Activated naive CD8-positive, alpha-beta T cell treated with anti-CD3 and anti-CD28 coated beads, Interleukin-2, amount 10 ng/mL, durations not matched to agents 7 days and 5 days (primary cell): ENCODE results near the gene CFAP77. TPM values are rescaled to one million over a fixed set of nuclear protein-coding genes. Genes with fewer than 3 reads are reported as not detected.

Experiments
- ATAC-seq: fragments of 150-1000 bp; cut with Tn5 transposase; one replicate; pipeline ENCODE4 v1.10.0; 2021; ENCODE audit warnings: low read depth, moderate library complexity
- POLR2A ChIA-PET: fragments of 350-600 bp; sonication (Branson Sonifier 250); formaldehyde crosslinking; loops from one replicate; lab custom pipeline; 2021; ENCODE audit warnings: antibody characterized with exemption; lab: Charles Lee
- DNase-seq: peaks from one replicate; pipeline ENCODE4 v3.0.0; 2021
- H3K27ac Mint-ChIP-seq: one replicate; pipeline ENCODE4 v1.8.0; 2022; ENCODE audit warnings: mild to moderate bottlenecking, mixed read lengths
- H3K27me3 Mint-ChIP-seq: one replicate; pipeline ENCODE4 v1.8.0; 2022; ENCODE audit warnings: mild to moderate bottlenecking, moderate library complexity, mixed read lengths
- H3K36me3 Mint-ChIP-seq: one replicate; pipeline ENCODE4 v1.8.0; 2021; ENCODE audit warnings: mild to moderate bottlenecking, mixed read lengths
- H3K4me1 Mint-ChIP-seq: one replicate; pipeline ENCODE4 v1.8.0; 2021; ENCODE audit warnings: mixed read lengths
- H3K4me3 Mint-ChIP-seq: one replicate; pipeline ENCODE4 v1.8.0; 2022; ENCODE audit warnings: mild to moderate bottlenecking, moderate library complexity, mixed read lengths
- H3K9me3 Mint-ChIP-seq: one replicate; pipeline ENCODE4 v1.8.0; 2021; ENCODE audit warnings: mixed read lengths
- total RNA-seq, 2 experiments: library from RNA; stranded (reverse); gene quantifications; one replicate each; pipeline ENCODE4 v1.2.3, GENCODE V29; 2021

The CFAP77 gene
- total RNA-seq, 2 experiments from 2014 or later, result not detected

- ATAC-seq (no peak), DNase-seq (no peak)
- H3K27ac Mint-ChIP-seq, result no peak overlapping the region
- no peaks in the 10 kb centered on the region for H3K9me3 Mint-ChIP-seq
- H3K27me3 Mint-ChIP-seq, result no peaks in the 10 kb centered on the region
- peaks cover 9% of the 10 kb centered on the region for H3K4me1 Mint-ChIP-seq
- H3K36me3 Mint-ChIP-seq, result peaks cover 8% of the 10 kb centered on the region
- H3K4me3 Mint-ChIP-seq, result no peak overlapping the region
- POLR2A ChIA-PET, result no interaction called here
These were observed 205.8 kb downstream of the CFAP77 start for GRCh38 chr9:132615774-132616173.

- Mint-ChIP-seq H3K27ac (no peak overlapping the region), H3K4me3 (no peak overlapping the region), H3K36me3 (peaks cover 8% of the 10 kb centered on the region), H3K9me3 (no peaks in the 10 kb centered on the region), H3K4me1 (peaks cover 9% of the 10 kb centered on the region), H3K27me3 (no peaks in the 10 kb centered on the region)
- DNase-seq, result no peak
- POLR2A ChIA-PET, result no interaction called here
- no peak for ATAC-seq
These were observed 206.7 kb downstream of the CFAP77 start for GRCh38 chr9:132616725-132617124.

GRCh38 chr9:132622159-132622558 is 212.1 kb downstream of the CFAP77 start:
- Mint-ChIP-seq H3K36me3 (peaks cover 4% of the 10 kb centered on the region), H3K4me3 (no peak overlapping the region), H3K9me3 (no peaks in the 10 kb centered on the region), H3K4me1 (peaks cover under 1% of the 10 kb centered on the region), H3K27me3 (no peaks in the 10 kb centered on the region), H3K27ac (no peak overlapping the region)
- POLR2A ChIA-PET, result no interaction called here
- DNase-seq (no peak), ATAC-seq (no peak)

Other genes with a start within 250 kb of the CFAP77 start
- gene NTNG2, start 248.2 kb upstream of the CFAP77 start, total RNA-seq, result 10 to 100 TPM; 10.9 to 15.6 TPM
- gene SETX, start 55.2 kb upstream of the CFAP77 start, total RNA-seq, result 10 to 100 TPM; 64.0 to 69.4 TPM
- gene TTF1, start 3.4 kb upstream of the CFAP77 start, total RNA-seq, result 10 to 100 TPM; 31.3 to 32.5 TPM
- not detected for gene BARHL1, start 172.4 kb downstream of the CFAP77 start, total RNA-seq